ENCODE results near the gene NPM3. TPM values are rescaled to one million over a fixed set of nuclear protein-coding genes. Genes with fewer than 3 reads are reported as not detected.

Gene NPM3
- total and polyA plus RNA-seq, 2 of the 13 experiments (the other 11 are each of a cell fraction or from before 2014, with no cell fraction given) = 47.6 to 129 TPM

DNA sequence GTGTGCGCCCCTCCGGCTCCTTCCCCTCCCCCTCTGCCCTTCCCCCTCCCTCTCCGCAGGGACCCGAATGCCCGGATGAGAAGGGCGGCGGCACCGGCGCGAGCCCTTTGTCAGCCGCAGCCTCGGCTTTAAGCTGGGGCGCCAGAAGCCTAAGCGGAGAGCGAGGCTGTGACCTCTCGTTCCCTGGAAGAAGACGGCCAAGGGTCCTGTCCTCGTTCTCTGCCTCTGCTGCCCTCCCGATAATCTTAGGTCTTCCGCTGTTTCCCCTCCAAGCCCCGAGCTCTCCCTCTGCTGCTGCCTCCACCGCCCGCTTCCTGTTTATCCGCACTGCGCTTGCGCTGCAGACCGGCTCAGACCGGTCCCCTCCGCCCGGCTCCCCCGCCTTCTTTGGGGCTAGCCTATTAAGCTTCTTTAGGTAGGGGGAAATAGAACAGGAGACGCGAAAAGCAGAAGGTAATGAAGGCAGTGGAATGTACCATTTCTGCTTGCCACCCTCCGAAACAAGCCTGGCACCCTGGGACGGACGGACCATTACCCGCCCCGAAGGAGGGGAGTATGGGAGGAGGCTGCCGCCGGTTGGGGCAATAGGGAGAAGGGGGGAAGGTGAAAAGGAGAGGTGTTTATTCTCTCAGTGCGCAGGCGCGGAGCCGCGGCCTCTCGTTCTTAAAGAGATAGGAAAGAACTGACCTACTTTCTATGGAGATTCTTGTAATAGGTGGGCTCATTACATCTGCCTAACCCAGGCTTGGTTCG, 35.0 kb upstream of the NPM3 start, which contains the start of gene OGA (continued):
- TF ChIP-seq, protein P1, sequence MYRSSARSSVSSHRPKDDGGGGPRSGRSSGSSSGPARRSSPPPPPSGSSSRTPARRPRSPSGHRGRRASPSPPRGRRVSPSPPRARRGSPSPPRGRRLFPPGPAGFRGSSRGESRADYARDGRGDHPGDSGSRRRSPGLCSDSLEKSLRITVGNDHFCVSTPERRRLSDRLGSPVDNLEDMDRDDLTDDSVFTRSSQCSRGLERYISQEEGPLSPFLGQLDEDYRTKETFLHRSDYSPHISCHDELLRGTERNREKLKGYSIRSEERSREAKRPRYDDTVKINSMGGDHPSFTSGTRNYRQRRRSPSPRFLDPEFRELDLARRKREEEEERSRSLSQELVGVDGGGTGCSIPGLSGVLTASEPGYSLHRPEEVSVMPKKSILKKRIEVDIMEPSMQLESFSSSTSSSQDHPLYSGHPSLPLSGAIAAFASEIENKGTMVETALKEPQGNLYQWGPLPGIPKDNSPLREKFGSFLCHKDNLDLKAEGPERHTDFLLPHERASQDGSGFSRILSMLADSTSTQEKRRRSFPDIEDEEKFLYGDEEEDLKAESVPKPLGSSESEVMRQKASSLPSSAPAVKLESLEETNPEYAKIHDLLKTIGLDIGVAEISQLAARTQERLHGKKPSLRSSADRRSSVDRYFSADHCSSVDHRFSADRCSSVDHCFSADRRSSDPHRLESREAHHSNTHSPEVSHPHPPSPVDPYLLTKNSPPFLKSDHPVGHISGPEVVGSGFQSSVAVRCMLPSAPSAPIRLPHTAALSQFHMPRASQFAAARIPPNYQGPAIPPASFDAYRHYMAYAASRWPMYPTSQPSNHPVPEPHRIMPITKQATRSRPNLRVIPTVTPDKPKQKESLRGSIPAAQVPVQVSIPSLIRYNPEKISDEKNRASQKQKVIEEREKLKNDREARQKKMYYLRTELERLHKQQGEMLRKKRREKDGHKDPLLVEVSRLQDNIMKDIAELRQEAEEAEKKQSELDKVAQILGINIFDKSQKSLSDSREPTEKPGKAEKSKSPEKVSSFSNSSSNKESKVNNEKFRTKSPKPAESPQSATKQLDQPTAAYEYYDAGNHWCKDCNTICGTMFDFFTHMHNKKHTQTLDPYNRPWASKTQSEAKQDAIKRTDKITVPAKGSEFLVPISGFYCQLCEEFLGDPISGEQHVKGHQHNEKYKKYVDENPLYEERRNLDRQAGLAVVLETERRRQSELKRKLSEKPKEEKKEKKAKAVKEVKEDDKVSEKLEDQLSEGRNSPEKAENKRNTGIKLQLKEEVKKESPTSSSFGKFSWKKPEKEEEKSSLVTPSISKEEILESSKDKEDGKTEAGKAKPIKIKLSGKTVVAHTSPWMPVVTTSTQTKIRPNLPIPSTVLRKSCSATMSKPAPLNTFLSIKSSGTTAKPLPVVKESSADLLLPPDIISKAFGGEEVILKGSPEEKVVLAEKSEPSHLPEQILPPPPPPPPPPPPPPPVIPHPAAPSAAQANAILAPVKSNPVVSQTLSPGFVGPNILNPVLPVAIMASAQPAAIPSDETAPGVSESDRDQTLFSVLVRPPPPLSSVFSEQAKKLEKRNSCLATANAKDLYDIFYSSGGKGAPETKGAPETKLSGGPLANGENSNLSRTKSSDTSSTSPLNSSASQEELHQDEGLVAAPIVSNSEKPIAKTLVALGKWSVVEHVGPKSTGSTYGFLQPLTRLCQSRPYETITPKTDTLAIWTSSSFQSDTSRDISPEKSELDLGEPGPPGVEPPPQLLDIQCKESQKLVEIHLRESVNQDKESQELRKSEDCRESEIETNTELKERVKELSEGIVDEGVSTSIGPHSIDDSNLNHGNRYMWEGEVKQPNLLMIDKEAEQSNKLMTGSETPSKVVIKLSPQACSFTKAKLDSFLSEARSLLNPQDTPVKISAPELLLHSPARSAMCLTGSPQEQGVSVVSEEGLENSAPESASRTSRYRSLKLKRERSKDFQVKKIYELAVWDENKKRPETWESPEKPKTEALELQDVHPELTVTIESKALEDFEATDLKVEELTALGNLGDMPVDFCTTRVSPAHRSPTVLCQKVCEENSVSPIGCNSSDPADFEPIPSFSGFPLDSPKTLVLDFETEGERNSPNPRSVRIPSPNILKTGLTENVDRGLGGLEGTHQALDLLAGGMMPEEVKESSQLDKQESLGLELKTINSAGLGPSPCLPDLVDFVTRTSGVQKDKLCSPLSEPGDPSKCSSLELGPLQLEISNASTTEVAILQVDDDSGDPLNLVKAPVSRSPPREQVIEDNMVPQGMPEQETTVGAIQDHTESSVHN (CRISPR knock-in tag; IDR thresholded peaks at IDR 0.05) = no peak
- TF ChIP-seq MLXIP (CRISPR knock-in tag; IDR thresholded peaks at IDR 0.05; ENCODE audit: borderline replicate concordance) (no peak), SRSF9 (IDR thresholded peaks at IDR 0.05; ENCODE audit: borderline replicate concordance, insufficient read depth, low read depth, low read length, poor library complexity, severe bottlenecking) (no peak), ZNF670 (CRISPR knock-in tag; IDR thresholded peaks at IDR 0.05; ENCODE audit: borderline replicate concordance) (peak; percentile 84; the same call in 1 of the 2 replicates), HOXD1 (CRISPR knock-in tag; IDR thresholded peaks at IDR 0.05) (peak; percentile 20; the same call in 1 of the 2 replicates), ZNF674 (CRISPR knock-in tag; IDR thresholded peaks at IDR 0.05; ENCODE audit: low read depth) (no peak), ZNF574 (CRISPR knock-in tag; IDR thresholded peaks at IDR 0.05) (no peak; the same call in 1 of the 2 replicates), ZNF782 (CRISPR knock-in tag; IDR thresholded peaks at IDR 0.05; ENCODE audit: borderline replicate concordance) (no peak), ZNF510 (CRISPR knock-in tag; IDR thresholded peaks at IDR 0.05; ENCODE audit: low read depth) (no peak), DR1 (CRISPR knock-in tag; IDR thresholded peaks at IDR 0.05) (peak; percentile 79; the same call in 1 of the 2 replicates)
- TF ChIP-seq, protein P2, sequence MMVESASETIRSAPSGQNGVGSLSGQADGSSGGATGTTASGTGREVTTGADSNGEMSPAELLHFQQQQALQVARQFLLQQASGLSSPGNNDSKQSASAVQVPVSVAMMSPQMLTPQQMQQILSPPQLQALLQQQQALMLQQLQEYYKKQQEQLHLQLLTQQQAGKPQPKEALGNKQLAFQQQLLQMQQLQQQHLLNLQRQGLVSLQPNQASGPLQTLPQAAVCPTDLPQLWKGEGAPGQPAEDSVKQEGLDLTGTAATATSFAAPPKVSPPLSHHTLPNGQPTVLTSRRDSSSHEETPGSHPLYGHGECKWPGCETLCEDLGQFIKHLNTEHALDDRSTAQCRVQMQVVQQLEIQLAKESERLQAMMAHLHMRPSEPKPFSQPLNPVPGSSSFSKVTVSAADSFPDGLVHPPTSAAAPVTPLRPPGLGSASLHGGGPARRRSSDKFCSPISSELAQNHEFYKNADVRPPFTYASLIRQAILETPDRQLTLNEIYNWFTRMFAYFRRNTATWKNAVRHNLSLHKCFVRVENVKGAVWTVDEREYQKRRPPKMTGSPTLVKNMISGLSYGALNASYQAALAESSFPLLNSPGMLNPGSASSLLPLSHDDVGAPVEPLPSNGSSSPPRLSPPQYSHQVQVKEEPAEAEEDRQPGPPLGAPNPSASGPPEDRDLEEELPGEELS (CRISPR knock-in tag; IDR thresholded peaks at IDR 0.05) = peak; percentile 58; the same call in 1 of the 2 replicates

Data from HepG2 (cell line).